ENCODE data around the gene COPS8. TPM values are rescaled to one million over a fixed set of nuclear protein-coding genes. Genes with fewer than 3 reads are reported as not detected.
A peak's percentile ranks its signal among the peaks of the same experiment; 100 is the strongest.

The COPS8 gene
- total and polyA plus RNA-seq, 8 donors = 44.4 to 78.1 (median 69.7) TPM

DNA sequence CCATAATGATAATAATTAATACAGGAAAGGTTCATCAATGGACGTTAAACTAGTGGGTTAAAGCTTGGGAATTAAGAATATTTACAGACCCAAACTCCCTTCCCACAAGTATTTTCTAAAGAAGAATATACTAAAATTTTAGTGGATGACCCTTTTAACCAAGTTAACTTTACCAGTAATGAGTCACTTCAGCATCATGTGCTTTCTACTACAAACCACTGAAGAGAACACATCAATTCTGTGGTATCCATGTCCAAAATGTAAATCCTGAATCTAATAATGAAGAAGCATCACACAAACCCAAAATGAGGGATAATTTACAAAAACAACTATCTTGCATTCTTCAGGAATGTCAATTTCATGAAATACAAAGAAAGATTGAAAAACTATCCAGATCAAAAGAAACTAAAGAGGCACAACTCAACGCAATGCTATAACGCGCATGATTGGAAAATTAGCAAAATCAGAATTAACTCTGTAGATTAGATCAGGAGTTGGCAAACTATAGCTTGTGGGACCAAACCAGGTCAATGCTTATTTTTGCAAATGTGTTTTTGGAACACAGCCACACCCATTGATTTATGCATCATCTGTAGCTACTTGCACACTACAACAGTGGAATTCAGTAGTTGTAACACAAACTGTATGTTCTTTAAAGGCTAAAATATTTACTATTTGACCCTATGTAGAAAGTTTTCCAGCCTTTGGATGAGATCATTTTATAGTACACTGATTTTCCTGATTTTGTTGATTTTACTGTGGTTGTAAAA, 27.5 kb downstream of the COPS8 start:
- no peaks in the 10 kb centered on the region for H3K36me3 ChIP-seq
- no peaks in the 10 kb centered on the region for H3K27me3 ChIP-seq
- intact Hi-C loops (cut with DNase I) = no loop called here
- H3K4me1 ChIP-seq = peaks cover 0 to 4% of the 10 kb centered on the region in 2 donors
- no peak for DNase-seq
- no peaks in the 10 kb centered on the region for H3K9me3 ChIP-seq
- H3K27ac ChIP-seq = no peak overlapping the region
- TF ChIP-seq, protein P1, sequence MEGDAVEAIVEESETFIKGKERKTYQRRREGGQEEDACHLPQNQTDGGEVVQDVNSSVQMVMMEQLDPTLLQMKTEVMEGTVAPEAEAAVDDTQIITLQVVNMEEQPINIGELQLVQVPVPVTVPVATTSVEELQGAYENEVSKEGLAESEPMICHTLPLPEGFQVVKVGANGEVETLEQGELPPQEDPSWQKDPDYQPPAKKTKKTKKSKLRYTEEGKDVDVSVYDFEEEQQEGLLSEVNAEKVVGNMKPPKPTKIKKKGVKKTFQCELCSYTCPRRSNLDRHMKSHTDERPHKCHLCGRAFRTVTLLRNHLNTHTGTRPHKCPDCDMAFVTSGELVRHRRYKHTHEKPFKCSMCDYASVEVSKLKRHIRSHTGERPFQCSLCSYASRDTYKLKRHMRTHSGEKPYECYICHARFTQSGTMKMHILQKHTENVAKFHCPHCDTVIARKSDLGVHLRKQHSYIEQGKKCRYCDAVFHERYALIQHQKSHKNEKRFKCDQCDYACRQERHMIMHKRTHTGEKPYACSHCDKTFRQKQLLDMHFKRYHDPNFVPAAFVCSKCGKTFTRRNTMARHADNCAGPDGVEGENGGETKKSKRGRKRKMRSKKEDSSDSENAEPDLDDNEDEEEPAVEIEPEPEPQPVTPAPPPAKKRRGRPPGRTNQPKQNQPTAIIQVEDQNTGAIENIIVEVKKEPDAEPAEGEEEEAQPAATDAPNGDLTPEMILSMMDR (IDR thresholded peaks at IDR 0.05) = no peak
- no peak overlapping the region for H3K4me3 ChIP-seq
- ATAC-seq = no peak

DNA sequence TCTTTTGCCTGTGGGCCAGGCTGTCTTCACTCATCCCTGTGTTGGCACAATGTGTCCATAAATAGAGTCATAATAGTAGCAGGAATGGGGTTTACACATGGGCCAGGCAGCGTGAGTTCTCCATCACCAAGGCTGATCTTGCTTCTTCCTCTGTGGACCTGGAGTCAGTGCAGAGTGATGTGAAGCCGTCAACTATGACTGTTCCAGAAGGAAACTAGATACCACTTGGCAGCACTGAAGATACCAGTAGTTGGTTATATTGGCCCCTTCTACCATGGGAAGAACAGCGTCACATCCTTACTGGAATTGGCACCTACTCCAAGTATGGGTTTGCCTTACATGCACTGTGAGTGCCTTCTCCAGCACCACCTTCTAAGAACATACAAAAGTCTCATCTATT, 30.2 kb downstream of the COPS8 start:
- Histone ChIP-seq H3K36me3 (no peaks in the 10 kb centered on the region), H3K4me3 (no peak overlapping the region), H3K27ac (no peak overlapping the region), H3K4me1 (peaks cover 0 to 4% of the 10 kb centered on the region in 2 donors), H3K27me3 (no peaks in the 10 kb centered on the region), H3K9me3 (no peaks in the 10 kb centered on the region)
- DNase-seq = no peak
- intact Hi-C loops (cut with DNase I) = no loop called here
- TF ChIP-seq, protein P1 (IDR thresholded peaks at IDR 0.05) = no peak
- no peak for ATAC-seq

DNA sequence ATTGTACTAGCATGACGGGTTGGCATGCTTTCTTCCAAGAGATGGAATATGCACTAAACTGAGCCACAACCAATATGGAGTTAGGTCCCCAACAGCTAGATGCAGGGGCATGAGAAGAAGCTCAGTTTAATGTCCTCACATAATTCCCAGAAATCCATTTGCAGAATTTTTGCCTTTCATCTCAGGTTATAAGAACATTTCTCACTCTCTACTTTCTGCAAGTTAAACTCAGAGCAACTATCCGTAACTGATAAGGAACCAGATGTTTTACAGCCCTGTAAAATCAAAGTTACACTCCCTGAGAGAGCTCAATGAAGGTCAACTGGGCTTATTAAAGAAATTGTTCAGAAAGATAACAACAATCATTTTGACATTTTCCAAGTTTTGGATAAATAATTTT, 30.7 kb downstream of the COPS8 start:
- ATAC-seq = no peak
- Histone ChIP-seq H3K4me1 (peaks cover 0 to 4% of the 10 kb centered on the region in 2 donors), H3K36me3 (no peaks in the 10 kb centered on the region), H3K9me3 (no peaks in the 10 kb centered on the region), H3K27me3 (no peaks in the 10 kb centered on the region), H3K4me3 (no peak overlapping the region), H3K27ac (no peak overlapping the region)
- no peak for DNase-seq
- TF ChIP-seq, protein P1 (IDR thresholded peaks at IDR 0.05) = no peak
- intact Hi-C loops (cut with DNase I) = no loop called here

DNA sequence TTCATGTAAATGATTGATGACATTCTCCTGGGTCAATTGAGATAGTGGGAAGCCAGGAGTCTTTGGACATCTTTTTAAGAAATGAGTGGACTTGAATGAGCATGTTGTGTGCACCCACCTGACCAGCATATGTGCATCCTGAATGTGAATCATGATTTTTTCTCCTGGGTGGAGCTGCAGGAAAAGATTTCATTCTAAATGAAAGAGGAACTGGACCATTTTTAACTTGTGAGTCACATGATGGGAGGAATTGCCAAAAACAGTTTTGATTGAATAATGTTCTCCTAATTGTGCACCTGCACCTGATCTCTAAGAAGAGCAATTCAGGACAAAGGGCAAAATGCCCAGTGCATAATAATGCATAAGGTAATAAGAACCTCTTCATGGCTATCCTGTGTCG, 32.3 kb downstream of the COPS8 start:
- intact Hi-C loops (cut with DNase I) = no loop called here
- DNase-seq (no peak), ATAC-seq (no peak)
- no peaks in the 10 kb centered on the region for H3K36me3 ChIP-seq
- TF ChIP-seq, protein P1 (IDR thresholded peaks at IDR 0.05) = no peak
- H3K4me1 ChIP-seq = peaks cover 0 to 4% of the 10 kb centered on the region in 2 donors
- H3K27ac ChIP-seq = no peak overlapping the region
- H3K9me3 ChIP-seq = no peaks in the 10 kb centered on the region
- H3K4me3 ChIP-seq = no peak overlapping the region
- no peaks in the 10 kb centered on the region for H3K27me3 ChIP-seq

DNA sequence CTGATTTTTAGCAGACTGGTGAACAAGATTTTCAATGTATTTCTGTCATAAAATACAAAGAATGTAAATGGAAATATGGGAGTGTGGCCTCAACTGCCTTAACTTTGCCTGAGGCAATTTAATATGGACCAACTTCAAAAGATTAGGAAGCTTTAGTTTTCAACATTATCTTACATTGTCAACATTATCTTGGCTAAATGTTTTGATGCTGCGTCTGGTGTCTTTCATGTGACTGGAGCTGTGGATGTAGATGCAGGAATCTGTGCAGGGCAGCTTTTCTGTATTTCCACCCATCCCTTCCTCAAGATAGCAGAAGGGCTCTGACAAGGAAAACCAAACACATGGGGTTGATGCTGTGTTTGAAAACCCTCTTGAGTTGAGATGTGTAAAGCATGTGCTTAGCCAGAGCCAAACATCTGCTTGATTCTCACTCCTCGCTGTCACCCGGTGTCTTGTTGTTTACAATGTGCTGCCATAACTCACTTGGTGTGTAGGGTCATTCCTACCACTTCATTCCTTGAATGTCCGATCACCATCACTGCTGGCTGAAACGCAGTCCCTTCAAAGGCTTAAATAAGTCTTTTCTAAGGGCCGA, 33.0 kb downstream of the COPS8 start:
- DNase-seq = peak in 1 of 4 donors; percentile 13
- no peak overlapping the region for H3K27ac ChIP-seq
- H3K36me3 ChIP-seq = no peaks in the 10 kb centered on the region
- no peak overlapping the region for H3K4me3 ChIP-seq
- H3K9me3 ChIP-seq = no peaks in the 10 kb centered on the region
- intact Hi-C loops (cut with DNase I) = no loop called here
- no peaks in the 10 kb centered on the region for H3K27me3 ChIP-seq
- H3K4me1 ChIP-seq = peaks cover 0 to 4% of the 10 kb centered on the region in 2 donors
- no peak for ATAC-seq
- TF ChIP-seq, protein P1 (IDR thresholded peaks at IDR 0.05) = no peak
